Endometrial microvascular endothelial cells (primary cell): ENCODE measurements around the gene SYDE2. TPM values are rescaled to one million over a fixed set of nuclear protein-coding genes. Genes with fewer than 3 reads are reported as not detected.
"Not testable (repeated sequence)": the region's sequence is repeated elsewhere in the genome, so short reads cannot be mapped to it uniquely, and the experiment has no call there.

Source experiments
- in situ Hi-C: cut with HindIII; loops from 2 replicates; pipeline ENCODE4 v1.10.0; 2017; ENCODE audit warnings: low sequenced_read_pairs, low pct_unique_long_range_greater_than_20kb; ENCODE audit errors: inconsistent ontology term
- total RNA-seq: library from RNA; depleted of rRNA; stranded (reverse); fragments of >200 nt; gene quantifications from one replicate; pipeline ENCODE4 v1.2.3, GENCODE V29; 2015; ENCODE audit errors: inconsistent ontology term

The SYDE2 gene, protein sequence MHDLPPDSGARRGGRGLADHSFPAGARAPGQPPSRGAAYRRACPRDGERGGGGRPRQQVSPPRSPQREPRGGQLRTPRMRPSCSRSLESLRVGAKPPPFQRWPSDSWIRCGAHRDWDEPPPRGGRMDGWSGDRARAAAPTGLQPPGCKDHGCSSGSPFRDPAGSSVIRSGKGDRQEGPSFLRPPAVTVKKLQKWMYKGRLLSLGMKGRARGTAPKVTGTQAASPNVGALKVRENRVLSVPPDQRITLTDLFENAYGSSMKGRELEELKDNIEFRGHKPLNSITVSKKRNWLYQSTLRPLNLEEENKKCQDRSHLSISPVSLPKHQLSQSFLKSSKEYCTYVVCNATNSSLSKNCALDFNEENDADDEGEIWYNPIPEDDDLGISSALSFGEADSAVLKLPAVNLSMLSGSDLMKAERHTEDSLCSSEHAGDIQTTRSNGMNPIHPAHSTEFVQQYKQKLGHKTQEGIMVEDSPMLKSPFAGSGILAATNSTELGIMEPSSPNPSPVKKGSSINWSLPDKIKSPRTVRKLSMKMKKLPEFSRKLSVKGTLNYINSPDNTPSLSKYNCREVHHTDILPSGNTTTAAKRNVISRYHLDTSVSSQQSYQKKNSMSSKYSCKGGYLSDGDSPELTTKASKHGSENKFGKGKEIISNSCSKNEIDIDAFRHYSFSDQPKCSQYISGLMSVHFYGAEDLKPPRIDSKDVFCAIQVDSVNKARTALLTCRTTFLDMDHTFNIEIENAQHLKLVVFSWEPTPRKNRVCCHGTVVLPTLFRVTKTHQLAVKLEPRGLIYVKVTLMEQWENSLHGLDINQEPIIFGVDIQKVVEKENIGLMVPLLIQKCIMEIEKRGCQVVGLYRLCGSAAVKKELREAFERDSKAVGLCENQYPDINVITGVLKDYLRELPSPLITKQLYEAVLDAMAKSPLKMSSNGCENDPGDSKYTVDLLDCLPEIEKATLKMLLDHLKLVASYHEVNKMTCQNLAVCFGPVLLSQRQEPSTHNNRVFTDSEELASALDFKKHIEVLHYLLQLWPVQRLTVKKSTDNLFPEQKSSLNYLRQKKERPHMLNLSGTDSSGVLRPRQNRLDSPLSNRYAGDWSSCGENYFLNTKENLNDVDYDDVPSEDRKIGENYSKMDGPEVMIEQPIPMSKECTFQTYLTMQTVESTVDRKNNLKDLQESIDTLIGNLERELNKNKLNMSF
- 2.6 TPM for total RNA-seq

GRCh38 chr1:85200463-85201339 is at the start of gene SYDE2:
Gene SYDE2 (minus strand): TSS chr1:85201016. CDS start chr1:85200996, 20 bp downstream.
- in situ Hi-C loops: no loop called here

- in situ Hi-C loops: not testable (repeated sequence)
Observed at GRCh38 chr1:85249042-85249441, 48.2 kb upstream of the SYDE2 start.

- in situ Hi-C loops: no loop called here
Observed at GRCh38 chr1:85245891-85246290, 45.1 kb upstream of the SYDE2 start.

DNA sequence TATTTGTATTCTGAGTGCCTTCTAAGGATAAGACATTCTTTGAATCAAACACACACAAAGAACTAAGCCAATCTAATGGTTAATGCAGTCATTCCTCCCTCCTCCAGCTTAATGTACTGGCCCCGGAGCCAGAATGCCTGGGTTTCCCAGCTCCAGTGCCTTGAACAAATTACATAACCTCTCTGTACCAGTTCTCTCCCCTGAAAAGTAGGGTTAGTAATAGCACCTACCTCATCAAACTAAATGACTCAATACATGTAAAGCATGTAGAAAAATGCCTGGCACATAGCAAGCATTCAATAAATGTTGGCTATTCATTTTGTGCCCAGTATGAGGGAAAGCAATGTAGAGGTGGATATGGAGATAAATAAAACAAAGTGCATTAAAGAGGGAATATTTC is 44.6 kb upstream of the SYDE2 start:
- in situ Hi-C loops: no loop called here

DNA sequence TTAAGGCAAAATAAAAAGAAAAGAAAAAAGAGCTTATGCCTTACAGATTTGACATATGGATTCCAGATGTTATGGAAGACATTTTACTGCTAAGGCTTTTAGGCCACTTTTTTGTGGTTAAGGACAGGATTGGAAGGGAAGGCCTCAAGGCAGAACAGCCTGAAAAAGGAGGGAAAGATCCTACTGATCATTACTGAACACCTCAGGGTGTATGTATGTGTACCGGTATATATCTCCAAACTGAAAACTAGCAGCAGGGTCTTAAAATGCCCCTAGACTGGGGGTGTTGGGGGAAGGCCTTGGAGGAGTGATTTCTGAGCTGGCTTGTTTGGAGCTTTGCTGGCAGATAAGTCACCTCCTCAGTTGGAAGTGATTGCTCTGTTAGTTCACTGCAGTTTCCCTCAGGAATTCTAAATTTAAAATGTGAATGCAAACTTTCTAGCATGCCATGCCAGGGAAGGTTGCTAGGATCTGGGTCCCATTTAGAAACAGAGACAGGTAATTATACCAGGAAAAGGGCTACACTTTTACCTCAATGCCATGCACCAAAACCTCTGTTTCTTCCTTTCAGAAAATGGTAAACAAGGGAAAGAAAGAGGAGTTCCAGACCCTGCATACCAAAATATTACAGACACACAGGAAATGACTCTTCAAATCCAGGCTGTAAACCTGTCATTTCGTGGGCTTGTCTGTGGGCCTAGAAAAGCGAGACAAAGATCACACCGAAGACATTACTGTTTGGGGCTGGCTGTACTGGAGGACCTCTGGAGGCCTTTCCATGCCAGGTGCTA is 43.6 kb upstream of the SYDE2 start:
- in situ Hi-C loops: no loop called here

- in situ Hi-C loops: no loop called here
Observed at GRCh38 chr1:85243372-85243771, 42.6 kb upstream of the SYDE2 start.

- in situ Hi-C loops: no loop called here
Observed at GRCh38 chr1:85240643-85241042, 39.8 kb upstream of the SYDE2 start.

- in situ Hi-C loops: no loop called here
Observed at GRCh38 chr1:85240174-85240601, 39.4 kb upstream of the SYDE2 start.

- in situ Hi-C loops: no loop called here
Observed at GRCh38 chr1:85237613-85238012, 36.8 kb upstream of the SYDE2 start.

- in situ Hi-C loops: no loop called here
Observed at GRCh38 chr1:85230305-85230977, 29.6 kb upstream of the SYDE2 start.

GRCh38 chr1:85229574-85230097 is 28.8 kb upstream of the SYDE2 start:
- in situ Hi-C loops: no loop called here

GRCh38 chr1:85228972-85229371 is 28.2 kb upstream of the SYDE2 start:
- in situ Hi-C loops: no loop called here

DNA sequence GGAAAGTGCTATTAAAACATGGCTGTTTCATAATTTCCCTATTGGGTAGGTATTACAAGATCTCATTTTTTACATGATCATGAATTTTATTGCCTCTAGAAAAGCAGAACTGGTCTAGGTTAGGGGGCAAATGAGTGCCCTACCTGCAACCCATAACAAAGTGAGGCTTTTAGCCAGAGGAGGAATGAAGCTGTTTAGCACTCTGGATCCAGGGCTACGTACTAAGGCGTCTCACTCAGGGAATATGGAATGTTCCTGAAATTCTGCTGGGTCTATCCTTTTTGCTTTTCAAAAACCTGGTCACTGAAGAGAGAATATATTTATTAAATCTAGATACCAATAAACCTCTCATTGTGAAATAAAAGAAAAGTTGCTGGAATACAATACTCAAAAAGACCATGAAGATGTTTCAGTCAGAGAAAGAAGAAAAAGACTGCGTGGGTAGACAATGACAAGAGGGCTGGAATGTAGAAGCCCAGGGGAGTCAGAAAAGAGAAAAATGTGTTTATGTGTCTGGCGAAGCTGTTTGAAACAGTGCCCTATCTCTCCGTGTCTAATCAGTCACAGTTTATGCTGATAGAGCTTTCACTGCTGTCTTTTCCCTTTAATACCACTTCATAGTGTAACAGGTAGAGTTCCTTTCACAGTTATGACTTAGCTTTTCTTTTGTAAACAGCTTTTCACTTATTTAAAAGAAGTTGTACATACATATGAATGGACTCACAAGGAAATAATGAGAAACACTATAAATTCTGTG is 25.0 kb upstream of the SYDE2 start:
- in situ Hi-C loops: no loop called here

DNA sequence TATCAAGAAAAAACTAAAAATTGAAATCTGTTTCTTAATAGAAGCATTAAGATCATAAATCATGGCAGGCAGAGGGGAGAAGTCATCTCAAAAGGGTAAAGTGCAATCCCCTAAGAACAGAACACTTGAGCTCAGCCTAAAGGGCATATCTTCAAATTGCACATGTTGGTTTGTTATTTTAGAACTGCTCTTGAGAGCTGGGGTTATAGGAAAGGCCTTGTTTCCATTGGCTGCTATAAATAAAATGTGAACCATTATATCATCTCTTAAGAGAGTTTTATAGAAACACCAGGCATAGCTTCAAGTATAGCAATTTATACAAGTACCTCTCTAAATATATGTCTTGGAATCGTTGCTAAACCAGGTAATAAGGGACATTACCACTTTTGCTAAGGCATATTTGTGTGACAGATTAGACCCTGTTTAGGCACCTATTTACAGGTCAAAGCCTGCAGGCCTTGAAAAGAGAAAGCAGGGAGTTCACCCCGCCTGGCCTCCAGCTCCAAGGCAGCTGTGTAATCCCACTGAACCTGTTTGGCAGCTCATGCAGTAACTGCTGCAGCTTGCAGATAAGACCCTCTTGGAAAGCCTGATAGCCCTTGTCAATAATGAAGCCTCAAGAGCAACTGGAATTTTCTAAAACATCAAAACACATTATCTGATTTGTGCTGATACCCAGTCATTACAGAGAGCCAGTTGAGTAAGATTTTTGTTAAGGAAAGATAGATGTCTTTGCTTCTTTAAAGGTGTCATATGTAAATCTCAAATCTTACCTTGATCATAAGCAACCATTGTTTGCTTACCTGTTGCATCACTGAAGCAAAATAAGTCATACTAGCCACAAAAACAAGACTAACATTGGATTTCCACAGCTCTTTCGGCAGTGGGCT is 24.2 kb upstream of the SYDE2 start:
- in situ Hi-C loops: no loop called here

- in situ Hi-C loops: no loop called here
Observed at GRCh38 chr1:85224295-85224694, 23.5 kb upstream of the SYDE2 start.
